Naive thymus-derived CD4-positive, alpha-beta T cell (primary cell): ENCODE data around the gene LRMDA. TPM values are rescaled to one million over a fixed set of nuclear protein-coding genes. Genes with fewer than 3 reads are reported as not detected.

ENCODE experiments used
- ATAC-seq: fragments of 150-1000 bp; cut with Tn5 transposase; 2 replicates; pipeline ENCODE4 v1.10.0; 2021; ENCODE audit warnings: mild to moderate bottlenecking, moderate library complexity
- CTCF ChIA-PET: fragments of 350-600 bp; sonication (Branson Sonifier 250); formaldehyde crosslinking; loops from one replicate; lab custom pipeline; 2021; ENCODE audit warnings: antibody characterized with exemption; lab: Charles Lee
- POLR2A ChIA-PET: fragments of 350-600 bp; sonication (Branson Sonifier 250); formaldehyde crosslinking; loops from one replicate; lab custom pipeline; 2021; ENCODE audit warnings: antibody characterized with exemption, inconsistent platforms; lab: Charles Lee
- DNase-seq, 9 donors: peaks; one replicate each; pipeline versions ENCODE4 v3.0.0 to v3.0.0-alpha.2; 2020 to 2022; ENCODE audit warnings: mixed read lengths in 1 of 9
- H3K27ac ChIP-seq: one replicate; pipeline ENCODE4 v1.7.0; 2013; ENCODE audit warnings: mild to moderate bottlenecking, low read depth, low read length, moderate library complexity
- H3K27me3 ChIP-seq, 2 donors: one replicate each; pipeline ENCODE4 v1.7.0; 2013; ENCODE audit warnings: low read length in 2 of 2, mild to moderate bottlenecking in 2 of 2, moderate library complexity in 2 of 2; ENCODE audit not compliant: control insufficient read depth in 2 of 2, insufficient read depth in 2 of 2
- H3K36me3 ChIP-seq, 3 experiments: 1 replicate in 2 of 3; 2 replicates in 1 of 3; pipeline ENCODE4 v1.7.0; 2013; ENCODE audit warnings: low read length in 3 of 3, mild to moderate bottlenecking in 3 of 3, moderate library complexity in 1 of 3; ENCODE audit not compliant: insufficient read depth in 3 of 3, control insufficient read depth in 2 of 3
- H3K4me1 ChIP-seq, 2 donors: one replicate each; pipeline ENCODE4 v1.7.0; 2013; ENCODE audit warnings: low read length in 2 of 2, mild to moderate bottlenecking in 2 of 2, moderate library complexity in 1 of 2; ENCODE audit not compliant: control insufficient read depth in 2 of 2, insufficient read depth in 2 of 2
- H3K4me3 ChIP-seq: 2 replicates; pipeline ENCODE4 v1.7.0; 2013; ENCODE audit warnings: mild to moderate bottlenecking, low read length
- H3K9me3 ChIP-seq, 3 experiments: 1 replicate in 2 of 3; 2 replicates in 1 of 3; pipeline ENCODE4 v1.7.0; 2013; ENCODE audit warnings: low read length in 3 of 3; ENCODE audit not compliant: control insufficient read depth in 2 of 3
- H3K27ac Mint-ChIP-seq, 9 donors: one replicate each; pipeline ENCODE4 v1.8.0; 2020 to 2022; ENCODE audit warnings: mixed read lengths in 9 of 9, mild to moderate bottlenecking in 8 of 9, moderate library complexity in 5 of 9, inconsistent platforms in 2 of 9
- H3K27me3 Mint-ChIP-seq, 5 donors: one replicate each; pipeline ENCODE4 v1.8.0; 2021 to 2022; ENCODE audit warnings: mixed read lengths in 5 of 5, mild to moderate bottlenecking in 1 of 5
- H3K36me3 Mint-ChIP-seq, 5 donors: one replicate each; pipeline ENCODE4 v1.8.0; 2020 to 2022; ENCODE audit warnings: mixed read lengths in 5 of 5, mild to moderate bottlenecking in 3 of 5, inconsistent platforms in 1 of 5
- H3K4me1 Mint-ChIP-seq, 7 donors: one replicate each; pipeline ENCODE4 v1.8.0; 2020 to 2022; ENCODE audit warnings: mixed read lengths in 7 of 7, mild to moderate bottlenecking in 3 of 7, inconsistent platforms in 1 of 7
- H3K4me3 Mint-ChIP-seq, 10 donors: one replicate each; pipeline ENCODE4 v1.8.0; 2020 to 2022; ENCODE audit warnings: mild to moderate bottlenecking in 10 of 10, mixed read lengths in 10 of 10, moderate library complexity in 6 of 10, inconsistent platforms in 2 of 10
- H3K9me3 Mint-ChIP-seq, 11 donors: one replicate each; pipeline ENCODE4 v1.8.0; 2020 to 2022; ENCODE audit warnings: mixed read lengths in 11 of 11, mild to moderate bottlenecking in 4 of 11, inconsistent platforms in 1 of 11, moderate library complexity in 1 of 11
- intact Hi-C, 2 donors: fragments of 100-400 bp; cut with micrococcal nuclease; formaldehyde crosslinking; loops; one replicate each; pipeline ENCODE4 v1.15.1; 2023
- polyA plus RNA-seq, 2 donors: library from polyadenylated mRNA; unstranded; fragments of 300-500 nt; fragmentation: Illumina TruSeq; gene quantifications; one replicate each; pipeline ENCODE4 v1.2.3, GENCODE V29; 2021
- total RNA-seq, 6 experiments: library from RNA in 5 of 6; stranded (reverse) in 5 of 6; gene quantifications; 1 replicate in 5 of 6; 2 replicates in 1 of 6; pipeline ENCODE4 v1.2.3 and lab custom pipeline; 2021 to 2026

Gene LRMDA
- total and polyA plus RNA-seq, 7 experiments from 2014 or later = 0.57 to 14.9 (median 3.0) TPM; not detected in 4

DNA sequence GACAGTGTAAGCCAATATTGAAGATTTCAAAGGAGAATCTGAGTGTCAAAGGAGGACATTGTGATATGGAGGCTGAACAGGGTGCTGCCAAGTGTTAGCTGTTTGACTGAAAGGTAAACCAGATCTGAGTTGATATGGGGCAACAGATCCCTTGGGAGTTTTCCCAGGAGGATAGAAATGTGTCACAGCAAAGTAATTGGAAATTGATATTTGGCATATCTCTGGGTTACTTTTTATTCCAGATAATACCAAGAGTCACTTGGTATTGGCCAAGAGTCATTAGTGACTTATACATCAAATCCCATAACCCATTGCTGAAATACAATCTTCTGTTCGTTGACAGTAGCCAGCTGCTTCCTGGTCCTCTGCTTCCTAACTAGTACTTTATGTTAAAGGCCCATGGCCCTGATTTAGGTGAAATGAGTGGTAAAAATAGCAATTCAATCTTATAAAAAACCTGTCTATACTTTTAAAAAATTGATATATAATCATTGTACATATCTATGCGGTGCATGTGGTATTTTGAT lies 922.9 kb downstream of the LRMDA start:
- H3K27me3 ChIP-seq = no peaks in the 10 kb centered on the region
- CTCF ChIA-PET = no interaction called here

DNA sequence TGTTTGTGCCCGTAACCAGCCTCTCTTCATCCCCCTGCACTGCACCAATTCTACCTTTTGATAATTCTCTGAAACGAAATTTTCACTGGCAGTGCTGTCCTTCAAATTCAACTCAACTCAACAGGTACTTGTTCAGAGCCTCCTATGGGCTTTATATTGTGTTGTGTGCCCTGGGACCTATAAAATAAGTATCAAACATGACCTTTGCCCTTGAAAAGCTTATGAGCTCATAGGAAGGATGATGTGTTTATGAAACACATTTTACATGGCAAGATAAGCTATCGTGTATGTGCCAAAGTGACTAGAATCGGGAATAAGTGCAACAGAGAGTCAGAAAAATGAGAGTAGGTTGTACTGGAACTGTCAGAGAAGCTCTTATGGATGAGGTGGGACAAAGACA lies 923.5 kb downstream of the LRMDA start:
- no peak for ATAC-seq
- ChIA-PET CTCF (no interaction called here), POLR2A (no interaction called here)
- Mint-ChIP-seq H3K4me3 (no peak overlapping the region), H3K27me3 (no peaks in the 10 kb centered on the region), H3K27ac (no peak overlapping the region), H3K9me3 (peaks cover 0 to 7% (median under 1%) of the 10 kb centered on the region in 11 donors), H3K36me3 (no peaks in the 10 kb centered on the region), H3K4me1 (no peaks in the 10 kb centered on the region)
- Histone ChIP-seq H3K27ac (no peak overlapping the region), H3K9me3 (no peaks in the 10 kb centered on the region), H3K27me3 (no peaks in the 10 kb centered on the region), H3K4me1 (no peaks in the 10 kb centered on the region), H3K4me3 (no peak overlapping the region), H3K36me3 (no peaks in the 10 kb centered on the region)
- DNase-seq = no peak
- intact Hi-C loops = no loop called here

More for the DNA sequence above, 922.9 kb downstream of the LRMDA start:
- Mint-ChIP-seq H3K27ac (no peak overlapping the region), H3K9me3 (peaks cover 0 to 7% (median 2%) of the 10 kb centered on the region in 11 donors), H3K4me1 (no peaks in the 10 kb centered on the region), H3K4me3 (no peak overlapping the region), H3K27me3 (no peaks in the 10 kb centered on the region), H3K36me3 (no peaks in the 10 kb centered on the region)
- Histone ChIP-seq H3K27ac (no peak overlapping the region), H3K9me3 (no peaks in the 10 kb centered on the region), H3K4me1 (no peaks in the 10 kb centered on the region), H3K36me3 (no peaks in the 10 kb centered on the region), H3K4me3 (no peak overlapping the region)
- POLR2A ChIA-PET = no interaction called here
- ATAC-seq = no peak
- intact Hi-C loops = no loop called here
- DNase-seq = no peak

GRCh38 chr10:76356557-76356956 lies 925.1 kb downstream of the LRMDA start:
- peaks cover 0 to 5% (median 0%) of the 10 kb centered on the region in 5 donors for H3K27me3 Mint-ChIP-seq
- DNase-seq = no peak
- intact Hi-C loops = no loop called here
- CTCF ChIA-PET = no interaction called here
- POLR2A ChIA-PET = no interaction called here
- no peak overlapping the region for H3K4me3 Mint-ChIP-seq
- H3K9me3 ChIP-seq = no peaks in the 10 kb centered on the region
- H3K36me3 ChIP-seq = no peaks in the 10 kb centered on the region
- no peak overlapping the region for H3K4me3 ChIP-seq
- H3K4me1 ChIP-seq = no peaks in the 10 kb centered on the region
- no peak overlapping the region for H3K27ac ChIP-seq
- H3K36me3 Mint-ChIP-seq = no peaks in the 10 kb centered on the region
- no peak for ATAC-seq
- H3K9me3 Mint-ChIP-seq = peaks cover 0 to 7% (median 2%) of the 10 kb centered on the region in 11 donors
- H3K27me3 ChIP-seq = no peaks in the 10 kb centered on the region
- no peak overlapping the region for H3K27ac Mint-ChIP-seq
- no peaks in the 10 kb centered on the region for H3K4me1 Mint-ChIP-seq

- DNase-seq = no peak
- POLR2A ChIA-PET = no interaction called here
- no peaks in the 10 kb centered on the region for H3K4me1 ChIP-seq
- Mint-ChIP-seq H3K9me3 (peaks cover 0 to 10% (median 2%) of the 10 kb centered on the region in 11 donors), H3K36me3 (no peaks in the 10 kb centered on the region), H3K27ac (no peak overlapping the region), H3K4me3 (no peak overlapping the region), H3K4me1 (no peaks in the 10 kb centered on the region), H3K27me3 (peaks cover 0 to 5% (median 0%) of the 10 kb centered on the region in 5 donors)
- CTCF ChIA-PET = no interaction called here
- no peaks in the 10 kb centered on the region for H3K9me3 ChIP-seq
- ATAC-seq = no peak
- no peak overlapping the region for H3K4me3 ChIP-seq
- no peaks in the 10 kb centered on the region for H3K27me3 ChIP-seq
- intact Hi-C loops = no loop called here
- H3K27ac ChIP-seq = no peak overlapping the region
- no peaks in the 10 kb centered on the region for H3K36me3 ChIP-seq
Observed at GRCh38 chr10:76357726-76358415, 926.4 kb downstream of the LRMDA start.

DNA sequence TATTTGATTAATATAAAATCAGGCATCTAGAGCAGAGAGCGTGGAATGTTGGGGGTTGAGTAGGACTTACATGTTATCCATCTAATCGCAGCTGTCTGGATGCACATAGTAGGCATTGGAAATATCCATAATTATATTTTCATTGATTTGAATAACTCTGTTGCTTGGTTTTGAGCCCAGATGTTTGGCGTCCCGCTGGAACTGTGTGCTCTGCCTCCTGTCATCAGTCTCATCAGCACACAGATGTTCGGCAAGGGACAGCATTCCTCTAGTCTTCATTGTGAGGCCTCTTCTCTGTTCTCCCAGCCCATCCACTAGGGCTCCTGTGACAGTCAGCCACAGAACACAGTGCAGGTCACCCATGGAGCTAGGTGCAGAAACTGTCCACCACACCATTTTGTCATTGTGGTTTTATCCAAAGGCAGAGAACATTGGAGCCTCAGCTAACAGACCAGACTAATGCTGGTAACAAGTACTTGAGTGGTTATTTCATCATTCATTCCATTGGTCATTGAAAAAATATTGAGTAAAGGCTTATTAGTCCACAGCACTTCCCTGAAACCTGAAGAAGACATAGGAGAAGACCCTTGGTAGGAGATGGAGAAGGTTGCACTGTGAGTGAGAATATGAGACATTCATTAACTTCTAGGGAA lies 927.4 kb downstream of the LRMDA start:
- no peaks in the 10 kb centered on the region for H3K36me3 ChIP-seq
- intact Hi-C loops = no loop called here

DNA sequence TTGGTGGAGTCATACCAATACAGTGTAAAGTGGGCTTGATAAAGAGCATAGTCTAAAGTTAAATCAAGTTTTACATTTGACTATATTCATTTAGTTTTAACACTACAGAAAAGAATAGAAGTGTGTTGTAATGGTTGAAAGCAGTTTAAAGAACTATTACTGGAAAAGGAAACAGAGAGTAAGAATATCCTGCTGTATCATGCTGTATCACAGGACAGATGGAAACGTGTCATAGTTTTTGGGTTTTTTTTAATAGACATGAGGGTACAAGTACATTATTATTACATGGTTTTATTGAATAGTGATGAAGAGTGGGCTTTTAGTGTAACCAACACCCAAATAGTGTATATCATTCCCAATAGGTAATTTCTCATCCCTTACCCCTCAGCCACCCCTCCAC lies 944.3 kb downstream of the LRMDA start:
- H3K4me1 ChIP-seq = no peaks in the 10 kb centered on the region
- Mint-ChIP-seq H3K27ac (no peak overlapping the region), H3K9me3 (peaks cover 0 to 10% (median 3%) of the 10 kb centered on the region in 11 donors), H3K36me3 (no peaks in the 10 kb centered on the region), H3K4me1 (no peaks in the 10 kb centered on the region), H3K27me3 (no peaks in the 10 kb centered on the region), H3K4me3 (no peak overlapping the region)
- intact Hi-C loops = no loop called here
- H3K9me3 ChIP-seq = no peaks in the 10 kb centered on the region
- POLR2A ChIA-PET = no interaction called here
- no peak overlapping the region for H3K27ac ChIP-seq
- CTCF ChIA-PET = no interaction called here
- H3K36me3 ChIP-seq = no peaks in the 10 kb centered on the region
- H3K27me3 ChIP-seq = no peaks in the 10 kb centered on the region
- DNase-seq (no peak), ATAC-seq (no peak)
- no peak overlapping the region for H3K4me3 ChIP-seq

More for the DNA sequence above, 927.4 kb downstream of the LRMDA start:
- Histone ChIP-seq H3K9me3 (no peaks in the 10 kb centered on the region), H3K4me3 (no peak overlapping the region), H3K27me3 (no peaks in the 10 kb centered on the region), H3K27ac (no peak overlapping the region), H3K4me1 (no peaks in the 10 kb centered on the region)
- ATAC-seq (no peak), DNase-seq (no peak)
- peaks cover 0 to 11% (median 3%) of the 10 kb centered on the region in 11 donors for H3K9me3 Mint-ChIP-seq
- peaks cover 0 to 5% (median 0%) of the 10 kb centered on the region in 5 donors for H3K27me3 Mint-ChIP-seq
- no peaks in the 10 kb centered on the region for H3K36me3 Mint-ChIP-seq
- ChIA-PET POLR2A (no interaction called here), CTCF (no interaction called here)
- no peak overlapping the region for H3K4me3 Mint-ChIP-seq
- no peaks in the 10 kb centered on the region for H3K4me1 Mint-ChIP-seq
- H3K27ac Mint-ChIP-seq = no peak overlapping the region
